ENCODE data around the gene ZNF569.
"Not testable (repeated sequence)": the region's sequence is repeated elsewhere in the genome, so short reads cannot be mapped to it uniquely, and the experiment has no call there.

The ZNF569 gene

DNA sequence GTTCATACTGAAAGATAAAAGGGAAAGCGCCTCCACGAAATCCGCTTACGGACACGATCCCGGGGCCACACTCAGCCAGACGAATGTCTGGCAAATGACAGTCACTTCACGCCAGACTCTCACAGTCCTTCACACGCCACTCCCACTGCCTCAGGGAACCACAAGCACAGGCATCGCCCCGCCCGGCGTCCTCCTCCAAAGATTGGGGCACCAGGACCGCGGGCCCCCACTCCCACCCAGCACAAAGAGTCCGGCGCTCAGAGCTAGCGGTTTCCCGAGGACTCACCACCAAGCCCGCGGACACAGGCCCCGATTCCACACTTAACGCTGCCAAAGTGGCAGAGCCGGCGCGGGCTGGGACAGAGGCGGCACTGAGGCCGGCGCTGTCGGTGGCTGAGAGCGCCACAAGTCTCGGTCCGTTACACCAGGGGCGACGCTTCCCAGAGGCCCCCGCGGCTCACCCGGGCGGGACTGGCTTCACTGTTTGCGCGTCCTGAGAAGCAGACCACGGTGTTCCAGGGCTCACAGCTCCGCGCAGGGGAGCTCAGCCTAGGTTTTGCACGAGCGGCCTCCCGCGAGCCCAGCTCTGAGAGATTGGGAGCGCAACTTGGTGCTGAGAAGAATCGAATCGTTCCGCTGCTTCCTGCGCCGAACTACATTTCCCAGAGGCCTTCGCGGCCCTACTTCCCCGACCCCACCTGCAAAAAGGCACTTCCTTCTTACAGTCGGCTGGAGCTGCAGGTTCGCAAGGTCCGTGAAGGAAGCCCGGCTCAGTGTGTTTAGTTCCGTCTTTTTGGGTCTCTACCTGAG, at the start of gene ZNF569:
Gene ZNF569, minus strand, starts transcription at position 647 of the 810 bp plus-strand sequence. CDS start 22,523 bp downstream, outside the sequence.
- DNase-seq: peak; percentile 95

DNA sequence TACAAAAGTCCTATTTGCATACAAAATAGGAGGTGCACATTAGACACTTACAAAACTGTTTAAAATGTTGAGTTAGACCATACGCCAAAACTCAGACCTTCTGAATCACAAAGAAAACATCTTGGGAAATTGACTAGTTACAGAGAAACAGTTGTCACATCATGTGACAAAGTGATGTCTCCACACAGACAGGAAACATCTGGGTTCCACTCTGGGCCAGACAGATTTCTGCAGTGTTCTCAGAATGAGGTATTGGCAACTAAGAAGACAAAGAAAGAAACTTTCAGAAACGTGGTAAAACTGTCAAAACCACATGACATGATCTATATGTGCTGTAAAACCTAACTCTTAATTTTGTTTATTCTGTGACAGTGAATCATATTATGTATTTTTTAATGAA, 46.2 kb upstream of the ZNF569 start:
- no peak for DNase-seq

DNA sequence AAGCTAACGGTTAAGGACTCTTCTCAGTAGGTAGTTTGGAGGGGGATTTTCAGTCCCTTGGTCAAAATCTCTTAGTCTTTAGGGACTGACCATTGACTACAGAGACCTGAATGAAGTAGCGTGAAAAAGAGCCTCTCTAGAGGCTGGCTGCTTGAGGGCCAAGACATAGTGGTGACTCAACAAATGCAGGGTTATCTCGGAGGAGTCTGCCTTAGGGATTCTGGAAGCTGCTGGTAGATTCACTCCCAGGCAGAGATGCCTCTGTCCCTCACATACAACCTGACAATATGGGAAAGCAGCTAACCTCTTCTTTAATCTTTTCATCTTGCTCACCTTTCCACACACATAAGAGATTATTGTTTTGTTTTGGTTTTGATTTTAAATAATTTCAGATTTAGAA, 44.6 kb upstream of the ZNF569 start:
- DNase-seq: no peak

DNA sequence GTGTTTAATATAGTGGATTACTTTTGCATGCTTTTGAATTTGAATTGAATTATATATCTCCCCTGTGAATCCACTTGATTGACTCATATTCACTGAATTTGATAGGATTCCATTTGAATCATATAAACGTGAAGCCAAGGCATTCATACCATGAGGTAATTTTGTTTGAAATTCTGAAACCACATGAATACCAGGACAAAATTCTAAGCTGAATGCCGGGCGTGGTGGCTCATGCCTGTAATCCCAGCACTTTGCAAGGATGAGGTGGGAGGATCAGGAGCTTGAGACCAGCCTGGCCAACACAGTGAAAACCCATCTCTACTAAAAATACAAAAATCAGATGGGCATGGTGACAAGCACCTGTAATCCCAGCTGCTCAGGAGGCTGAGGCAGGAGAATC, 43.9 kb upstream of the ZNF569 start:
- no peak for DNase-seq

DNA sequence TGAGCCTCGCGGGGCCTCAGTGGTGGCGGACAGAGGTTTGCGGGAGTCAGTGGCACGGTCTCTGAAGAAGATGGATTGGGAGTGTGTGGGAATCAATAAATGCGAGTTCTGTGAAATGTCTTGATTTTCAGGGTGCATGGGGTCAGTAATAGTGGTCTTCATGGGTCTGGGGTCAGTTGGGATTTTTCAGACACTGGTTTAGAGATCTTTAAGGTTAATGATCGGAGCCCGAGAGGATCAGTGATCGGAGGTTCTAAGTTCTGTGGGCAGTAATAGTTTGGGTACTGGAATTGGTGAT, 39.9 kb upstream of the ZNF569 start:
- DNase-seq: no peak

DNA sequence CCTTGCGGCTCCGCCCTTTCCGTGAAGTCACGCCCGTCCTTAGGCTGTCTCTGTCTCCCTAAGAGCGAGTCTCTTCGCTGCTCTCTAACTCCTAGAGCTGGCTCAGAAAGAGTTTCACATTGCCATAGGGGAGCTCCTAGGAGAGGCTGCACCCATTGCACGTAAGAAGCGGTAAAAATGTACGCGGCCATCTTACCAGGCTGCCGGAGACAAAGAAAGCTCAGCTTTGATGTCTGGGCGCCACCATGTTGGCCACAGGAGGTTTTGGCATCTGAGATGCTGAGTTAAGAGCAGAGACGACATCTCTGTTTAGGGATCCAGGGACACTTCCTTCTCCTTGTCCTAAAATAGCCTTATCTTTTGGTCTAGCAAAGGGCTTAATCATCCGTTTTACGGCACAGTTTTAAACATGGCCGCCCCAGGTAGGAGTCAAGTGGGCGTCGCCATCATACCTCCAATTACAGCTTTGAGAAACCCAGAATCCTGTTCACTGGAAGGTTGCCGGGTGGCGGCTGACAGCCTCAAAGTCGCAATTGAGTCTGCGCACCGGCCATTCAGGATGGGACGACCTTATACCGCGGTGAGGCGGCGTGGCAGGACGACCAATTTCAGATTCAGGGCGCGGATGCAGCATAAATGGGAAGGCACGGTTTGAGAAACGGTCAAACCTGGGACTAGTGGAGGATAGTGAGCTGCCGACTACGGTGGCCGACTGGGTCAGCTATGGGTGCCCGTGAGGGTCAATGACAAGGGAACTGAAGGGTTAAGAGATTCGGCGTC, 39.3 kb upstream of the ZNF569 start, which contains the start of gene ZNF793:
Gene ZNF793, plus strand, starts transcription at position 553 of the 780 bp plus-strand sequence. CDS start 16,501 bp downstream, outside the sequence.
- peak; percentile 88 for DNase-seq

DNA sequence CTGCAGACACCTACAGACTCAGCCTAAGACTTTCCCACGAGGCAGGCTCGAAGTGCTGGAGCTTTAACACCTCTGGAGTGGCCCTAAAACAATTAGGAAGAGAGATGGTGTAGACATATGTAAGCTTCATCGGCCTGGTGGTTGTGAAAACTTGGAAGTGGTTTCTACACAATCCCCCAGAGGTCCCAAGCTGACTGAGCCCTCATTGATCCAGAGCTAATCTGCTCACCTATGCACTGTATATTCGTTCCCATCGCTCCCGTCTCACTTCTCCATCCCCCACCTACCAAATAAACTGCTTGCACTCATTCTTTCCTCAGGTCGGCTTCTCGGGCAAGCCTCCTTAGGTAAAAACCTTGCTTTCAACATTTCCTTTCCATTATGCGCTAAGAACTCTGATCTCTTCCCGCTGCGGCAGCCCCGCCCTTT, 38.7 kb upstream of the ZNF569 start:
- DNase-seq: no peak

DNA sequence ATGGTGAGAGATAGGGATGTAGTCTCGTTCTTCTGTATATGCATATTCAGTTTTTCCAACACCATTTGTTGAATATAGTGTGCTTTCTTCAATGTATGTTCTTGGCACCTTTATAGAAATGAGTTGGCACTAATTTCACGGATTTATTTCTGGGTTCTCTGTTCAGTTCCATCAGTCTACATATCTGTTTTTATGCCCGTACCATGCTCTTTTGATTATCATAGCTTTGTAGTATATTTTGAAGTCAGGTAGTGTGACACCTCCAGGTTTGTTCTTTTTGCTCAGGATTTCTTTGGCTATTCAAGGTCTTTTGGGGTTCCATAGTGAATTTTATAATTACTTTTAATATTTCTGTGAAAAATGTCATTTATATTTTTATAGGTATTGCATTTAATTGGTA, 25.0 kb upstream of the ZNF569 start:
- DNase-seq: no peak

DNA sequence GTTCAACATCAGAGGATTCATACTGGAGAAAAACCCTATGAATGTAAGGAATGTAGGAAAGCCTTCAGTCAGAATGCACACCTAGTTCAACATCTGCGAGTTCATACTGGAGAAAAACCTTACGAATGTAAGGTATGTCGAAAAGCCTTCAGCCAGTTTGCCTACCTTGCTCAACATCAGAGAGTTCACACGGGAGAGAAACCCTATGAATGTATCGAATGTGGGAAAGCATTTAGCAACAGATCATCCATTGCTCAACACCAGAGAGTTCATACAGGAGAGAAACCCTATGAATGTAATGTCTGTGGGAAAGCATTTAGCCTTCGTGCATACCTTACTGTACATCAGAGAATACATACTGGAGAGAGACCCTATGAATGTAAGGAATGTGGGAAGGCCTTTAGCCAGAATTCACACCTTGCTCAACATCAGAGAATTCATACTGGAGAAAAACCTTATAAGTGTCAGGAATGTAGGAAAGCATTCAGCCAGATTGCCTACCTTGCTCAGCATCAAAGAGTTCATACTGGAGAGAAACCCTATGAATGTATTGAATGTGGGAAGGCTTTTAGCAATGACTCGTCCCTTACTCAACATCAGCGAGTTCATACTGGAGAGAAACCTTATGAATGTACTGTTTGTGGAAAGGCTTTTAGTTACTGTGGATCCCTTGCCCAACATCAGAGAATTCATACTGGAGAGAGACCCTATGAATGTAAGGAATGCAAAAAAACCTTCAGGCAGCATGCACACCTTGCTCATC, 17.3 kb upstream of the ZNF569 start:
- no peak for DNase-seq

DNA sequence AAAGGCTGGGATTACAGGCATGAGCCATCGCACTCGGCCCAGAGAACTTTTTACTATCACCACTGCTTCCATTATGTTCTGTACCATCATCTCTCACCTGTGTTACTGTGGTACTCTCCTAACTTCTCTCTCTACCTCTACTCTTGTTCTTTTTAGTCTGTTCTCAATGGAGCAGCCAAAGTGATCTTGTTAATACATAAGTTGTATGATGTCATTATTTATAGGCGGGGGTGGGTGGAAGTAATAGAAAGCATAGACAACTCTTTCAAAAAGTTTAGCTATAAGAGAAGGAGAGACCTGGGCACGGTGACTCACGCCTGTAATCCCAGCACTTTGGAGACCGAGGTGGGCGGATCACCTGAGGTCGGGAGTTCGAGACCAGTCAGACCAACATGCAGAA, 4.9 kb upstream of the ZNF569 start:
- DNase-seq: no peak

DNA sequence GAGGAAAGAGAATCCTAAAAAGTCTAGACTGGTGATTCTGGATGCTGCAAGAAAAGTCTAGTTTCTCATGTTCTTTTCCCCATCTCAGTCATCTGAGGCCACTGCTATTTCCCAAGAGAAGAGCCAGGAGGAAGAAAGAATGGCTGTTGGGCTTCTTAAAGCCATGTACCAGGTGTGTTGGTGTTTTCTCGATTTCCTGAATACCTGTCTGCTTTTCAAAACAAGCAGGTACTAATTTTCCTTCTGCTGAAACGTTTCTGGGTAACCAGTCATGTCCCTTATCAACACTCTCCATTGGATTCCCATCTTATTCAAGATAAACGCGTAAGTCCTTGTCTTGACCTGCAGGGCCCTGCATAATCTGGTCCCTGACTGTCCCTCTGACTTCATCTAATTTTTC, 3.0 kb upstream of the ZNF569 start:
- DNase-seq: no peak

DNA sequence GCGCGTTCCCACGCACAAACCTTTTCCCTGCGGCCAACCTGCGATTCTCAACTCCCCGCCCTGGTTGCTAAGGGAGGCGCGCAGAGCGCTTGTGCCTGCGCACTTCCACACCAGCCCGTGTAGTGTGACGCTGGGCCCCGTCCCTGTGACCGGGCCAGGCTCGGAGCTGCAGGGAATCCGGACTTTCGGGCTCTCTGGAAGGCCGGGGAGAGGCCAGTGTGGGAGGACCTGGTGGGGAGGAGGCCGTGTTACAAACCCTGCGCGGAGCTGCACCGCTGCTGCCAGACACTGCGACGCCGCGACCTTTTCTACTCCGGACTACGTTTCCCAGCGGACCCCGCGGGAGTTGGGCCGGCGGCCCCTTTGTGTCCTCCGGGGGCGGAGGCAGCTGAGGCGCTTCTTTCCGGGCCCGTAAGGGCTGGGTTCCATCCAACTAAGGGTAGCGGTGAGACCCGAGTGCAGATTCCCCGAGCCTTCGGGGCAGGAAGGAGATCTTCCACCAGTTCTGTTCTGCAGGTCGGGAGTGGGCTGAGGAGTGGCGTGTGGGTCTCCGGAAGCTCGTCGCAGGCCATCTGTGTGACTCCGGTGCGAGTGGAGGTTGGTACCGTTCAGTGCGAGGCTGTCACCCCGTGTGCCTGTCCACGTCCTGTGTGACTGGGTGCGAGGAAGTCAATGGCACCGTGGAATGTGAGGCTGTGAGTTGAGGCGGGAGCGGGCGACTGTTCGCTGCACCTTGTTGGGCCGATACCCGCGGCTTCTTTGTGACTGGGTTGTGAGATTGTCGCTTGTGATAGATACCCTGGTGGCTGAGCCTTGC, 1.9 kb upstream of the ZNF569 start, which contains the start of gene ZNF570:
Gene ZNF570, plus strand, starts transcription at position 396 of the 817 bp plus-strand sequence. CDS start 999 bp downstream, outside the sequence.
- peak; percentile 91 for DNase-seq

DNA sequence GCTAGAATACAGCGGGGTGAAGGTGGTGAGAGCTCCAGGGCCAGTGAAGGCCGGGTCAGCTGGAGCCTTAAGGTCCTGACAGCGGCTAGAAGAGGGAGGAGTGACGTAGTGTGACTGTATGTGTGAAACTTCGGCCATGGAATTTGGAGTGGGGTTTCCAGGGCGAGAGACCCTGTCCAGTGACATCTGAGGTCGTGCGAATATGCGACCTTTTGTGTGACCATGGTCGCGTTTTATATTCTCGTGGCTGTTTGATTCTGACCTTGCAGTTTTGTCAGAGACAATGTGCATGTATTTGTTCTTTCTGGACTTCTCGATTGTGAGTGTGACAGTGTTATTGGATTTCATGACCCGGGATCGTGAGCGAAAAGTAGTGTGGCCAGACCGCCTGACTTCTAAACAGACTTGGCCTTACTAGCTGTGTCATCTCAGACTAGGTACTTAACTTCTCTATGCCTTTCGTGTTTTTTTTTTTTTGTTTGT, 405 bp upstream of the ZNF569 start:
- no peak for DNase-seq

DNA sequence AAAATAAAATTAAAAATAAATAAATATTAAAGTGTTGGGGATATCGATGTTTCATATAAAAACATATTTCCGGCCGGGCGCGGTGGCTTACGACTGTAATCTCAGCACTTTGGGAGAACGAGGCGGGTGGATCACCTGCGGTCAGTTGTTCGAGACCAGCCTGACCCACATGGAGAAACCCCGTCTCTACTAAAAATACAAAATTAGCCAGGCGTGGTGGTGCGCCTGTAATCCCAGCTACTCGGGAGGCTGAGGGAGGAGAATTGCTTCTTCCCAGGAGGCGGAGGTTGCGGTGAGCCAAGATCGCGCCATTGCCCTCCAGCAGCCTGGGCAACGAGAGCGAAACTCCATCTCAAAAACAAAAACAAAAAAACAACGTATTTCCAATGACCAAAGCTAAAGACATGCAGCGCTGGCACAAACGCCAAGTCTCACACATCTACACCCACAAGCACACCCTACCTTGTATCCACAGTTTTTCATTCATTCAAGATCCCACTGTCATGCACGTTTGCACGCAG, 907 bp downstream of the ZNF569 start:
- DNase-seq: no peak

DNA sequence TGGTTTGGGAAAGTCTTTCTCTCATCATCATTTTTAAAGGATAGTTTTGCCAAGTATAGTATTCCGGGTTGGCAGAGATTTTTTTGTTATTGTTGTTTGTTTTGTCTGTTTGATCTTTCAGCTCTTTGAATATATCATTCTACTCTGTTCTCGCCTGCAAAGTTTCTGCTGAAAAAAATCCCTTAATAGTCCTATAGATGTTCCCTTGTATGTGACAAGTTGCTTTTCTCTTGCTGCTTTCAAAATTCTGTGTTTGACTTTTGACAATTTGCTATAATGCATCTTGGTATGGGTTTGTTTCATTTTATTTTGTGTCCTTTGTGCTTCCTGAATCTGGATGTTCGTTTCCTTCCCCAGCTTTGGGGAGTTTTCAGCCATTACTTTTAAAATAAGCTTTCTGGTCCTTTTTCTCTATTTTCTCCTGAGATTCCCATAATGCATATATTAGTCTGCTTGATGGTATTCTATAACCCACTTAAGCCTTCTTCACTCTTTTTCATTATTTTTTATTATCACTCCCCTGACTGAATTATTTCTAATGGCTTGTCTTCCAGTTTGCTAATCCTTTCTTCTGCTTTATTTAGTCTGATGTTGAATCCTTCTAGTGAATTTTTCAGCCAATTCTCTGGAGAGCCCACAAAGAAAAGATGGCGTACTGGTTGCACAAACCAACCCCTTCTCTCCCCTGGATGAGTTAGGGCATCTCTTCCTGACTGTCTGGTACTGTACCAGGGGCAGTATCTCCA, 14.6 kb downstream of the ZNF569 start:
- no peak for DNase-seq

DNA sequence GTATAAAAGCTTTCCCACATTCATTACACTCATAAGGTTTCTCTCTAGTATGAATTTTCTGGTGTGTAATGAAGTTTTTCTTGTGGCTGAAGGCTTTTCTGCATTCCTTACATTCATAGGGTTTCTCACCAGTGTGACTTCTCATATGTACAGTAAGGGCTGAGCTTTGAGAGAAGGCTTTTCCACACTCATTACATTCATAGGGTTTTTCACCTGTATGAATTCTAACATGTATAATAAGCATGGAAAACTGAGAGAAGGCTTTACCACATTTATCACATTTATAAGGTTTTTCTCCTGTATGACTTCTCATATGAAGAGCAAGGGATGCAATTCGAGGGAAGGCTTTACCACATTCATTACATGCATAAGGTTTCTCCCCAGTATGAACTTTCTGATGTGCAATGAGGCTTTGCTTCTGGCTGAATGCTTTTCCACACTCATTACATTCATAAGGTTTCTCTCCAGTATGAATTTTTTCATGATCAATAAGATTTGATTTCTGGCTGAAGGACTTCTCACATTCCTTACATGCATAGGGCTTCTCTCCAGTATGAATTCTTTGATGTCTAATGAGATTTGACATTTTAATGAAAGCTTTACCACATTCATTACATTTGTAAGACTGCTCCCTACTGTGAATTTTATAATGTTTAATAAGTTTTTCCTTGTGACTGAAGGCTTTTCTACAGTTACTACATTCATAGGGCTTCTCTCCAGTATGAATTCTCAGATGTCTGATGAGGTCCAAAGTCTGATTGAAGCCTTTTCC, 53.7 kb downstream of the ZNF569 start:
- no peak for DNase-seq

DNA sequence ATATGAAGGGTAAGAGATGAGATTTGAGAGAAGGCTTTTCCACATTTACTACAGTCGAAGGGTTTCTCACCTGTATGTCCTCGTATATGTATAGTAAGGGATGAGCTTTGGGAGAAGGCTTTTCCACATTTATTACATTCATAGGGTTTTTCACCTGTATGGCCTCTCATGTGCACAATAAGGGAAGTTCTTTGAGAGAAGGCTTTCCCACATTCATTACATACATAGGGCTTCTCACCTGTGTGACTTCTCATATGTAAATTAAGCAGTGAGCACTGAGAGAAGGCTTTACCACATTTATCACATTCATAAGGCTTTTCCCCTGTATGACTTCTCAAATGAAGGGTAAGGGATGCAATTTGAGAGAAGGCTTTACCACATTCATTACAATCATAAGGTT, 54.5 kb downstream of the ZNF569 start:
- no peak for DNase-seq

DNA sequence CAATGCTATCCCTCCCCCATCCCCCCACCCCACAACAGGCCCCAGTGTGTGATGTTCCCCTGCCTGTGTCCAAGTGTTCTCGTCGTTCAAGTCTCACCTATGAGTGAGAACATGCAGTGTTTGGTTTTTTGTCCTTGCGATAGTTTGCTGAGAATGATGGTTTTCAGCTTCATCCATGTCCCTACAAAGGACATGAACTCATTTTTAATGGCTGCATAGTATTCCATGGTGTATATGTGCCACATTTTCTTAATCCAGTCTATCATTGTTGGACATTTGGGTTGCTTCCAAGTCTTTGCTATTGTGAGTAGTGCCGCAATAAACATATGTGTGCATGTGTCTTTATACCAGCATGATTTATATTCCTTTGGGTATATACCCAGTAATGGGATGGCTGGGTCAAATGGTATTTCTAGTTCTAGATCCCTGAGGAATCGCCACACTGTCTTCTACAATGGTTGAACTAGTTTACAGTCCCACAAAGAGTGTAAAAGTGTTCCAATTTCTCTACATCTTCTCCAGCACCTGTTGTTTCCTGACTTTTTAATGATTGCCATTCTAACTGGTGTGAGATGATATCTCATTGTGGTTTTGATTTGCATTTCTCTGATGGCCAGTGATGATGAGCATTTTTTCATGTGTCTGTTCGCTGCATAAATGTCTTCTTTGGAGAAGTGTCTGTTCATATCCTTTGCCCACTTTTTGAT, 61.0 kb downstream of the ZNF569 start:
- DNase-seq: not testable (repeated sequence)

DNA sequence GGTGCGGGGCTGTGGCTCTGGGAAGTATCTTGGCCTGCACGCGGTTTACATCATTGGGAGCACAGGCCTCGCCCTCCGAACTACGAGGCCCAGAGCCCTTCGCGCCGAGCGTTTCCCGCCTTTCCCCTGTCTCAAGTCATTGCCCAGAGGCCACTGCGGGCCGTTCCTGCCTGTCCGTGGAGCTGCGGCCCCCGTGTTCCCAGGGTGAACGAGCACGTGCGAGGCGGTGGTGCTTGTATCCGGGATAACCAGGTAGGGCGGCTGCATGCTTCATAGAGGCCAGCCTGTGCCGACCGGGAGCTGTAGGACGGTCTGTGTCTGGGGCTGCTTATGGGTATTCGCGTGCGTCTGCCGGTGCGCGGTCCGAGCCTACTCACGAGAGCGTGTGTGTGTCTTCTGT, 63.8 kb downstream of the ZNF569 start:
- DNase-seq: no peak

DNA sequence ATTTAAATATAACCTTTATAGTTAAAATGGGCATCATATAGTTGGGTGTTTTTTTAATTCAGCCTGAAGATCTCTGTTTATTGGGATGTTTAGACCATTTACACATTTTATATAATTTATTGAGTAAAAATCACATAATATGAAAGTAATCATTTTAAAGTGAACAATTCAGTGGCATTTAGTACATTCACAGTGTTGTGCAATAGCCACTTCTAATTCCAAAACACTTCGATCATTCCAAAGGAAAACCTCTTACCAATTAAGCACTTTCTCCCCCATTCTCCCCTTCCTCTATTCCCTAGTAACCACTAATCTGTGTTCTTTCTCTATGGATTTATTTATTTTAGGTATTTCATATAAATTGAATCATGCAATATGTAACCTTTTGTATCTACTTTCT, 66.2 kb downstream of the ZNF569 start:
- no peak for DNase-seq
